GM19438 (cell line): ENCODE results near the gene ARHGAP32.

Source experiments
- ATAC-seq: cut with Tn5 transposase; IDR thresholded peaks from one replicate; pipeline ENCODE4 v1.9.1; 2021; ENCODE audit warnings: low read depth; ENCODE audit not compliant: unreplicated experiment

Gene ARHGAP32

GRCh38 chr11:129117595-129118350, 74.4 kb downstream of the ARHGAP32 start:
- ATAC-seq: peak; percentile 58

GRCh38 chr11:129115652-129116586, 76.2 kb downstream of the ARHGAP32 start:
- ATAC-seq: no peak

- ATAC-seq: no peak
These were observed 82.4 kb downstream of the ARHGAP32 start for GRCh38 chr11:129109701-129110100.

GRCh38 chr11:129106788-129107187, 85.3 kb downstream of the ARHGAP32 start:
- no peak for ATAC-seq

GRCh38 chr11:129102756-129103155, 89.4 kb downstream of the ARHGAP32 start:
- ATAC-seq: no peak

- ATAC-seq: no peak
These were observed 89.9 kb downstream of the ARHGAP32 start for GRCh38 chr11:129102225-129102624.

- ATAC-seq: no peak
These were observed 98.8 kb downstream of the ARHGAP32 start for GRCh38 chr11:129093283-129093682.

- ATAC-seq: no peak
These were observed 102.1 kb downstream of the ARHGAP32 start for GRCh38 chr11:129090056-129090455.

- no peak for ATAC-seq
These were observed 102.8 kb downstream of the ARHGAP32 start for GRCh38 chr11:129089279-129089678.

- ATAC-seq: no peak
These were observed 105.1 kb downstream of the ARHGAP32 start for GRCh38 chr11:129086976-129087375.

- ATAC-seq: no peak
These were observed 114.9 kb downstream of the ARHGAP32 start for GRCh38 chr11:129077191-129077590.

GRCh38 chr11:129075757-129076156, 116.4 kb downstream of the ARHGAP32 start:
- ATAC-seq: no peak

- ATAC-seq: no peak
These were observed 124.7 kb downstream of the ARHGAP32 start for GRCh38 chr11:129067454-129067853.

GRCh38 chr11:129066229-129066628, 125.9 kb downstream of the ARHGAP32 start:
- no peak for ATAC-seq

- ATAC-seq: no peak
These were observed 129.0 kb downstream of the ARHGAP32 start for GRCh38 chr11:129063118-129063517.

- no peak for ATAC-seq
These were observed 130.5 kb downstream of the ARHGAP32 start for GRCh38 chr11:129061492-129062230.

- no peak for ATAC-seq
These were observed 135.2 kb downstream of the ARHGAP32 start for GRCh38 chr11:129056916-129057315.

GRCh38 chr11:129055196-129055595, 136.9 kb downstream of the ARHGAP32 start:
- ATAC-seq: no peak

- ATAC-seq: no peak
These were observed 143.2 kb downstream of the ARHGAP32 start for GRCh38 chr11:129048911-129049310.

GRCh38 chr11:129045150-129045549, 147.0 kb downstream of the ARHGAP32 start:
- no peak for ATAC-seq

GRCh38 chr11:129042503-129042902, 149.6 kb downstream of the ARHGAP32 start:
- no peak for ATAC-seq
